MM.1S (cell line): Measurements from ENCODE around the gene BCL11B.

ENCODE experiments used
- DNase-seq: peaks from one replicate; pipeline ENCODE4 v3.0.0-alpha.2; 2015
- H2AFZ ChIP-seq: fragments of 300-600 bp; sonication (generic); 2 replicates; pipeline ENCODE4 v1.6.0; 2016; ENCODE audit warnings: antibody characterized with exemption, low read length
- H3F3A ChIP-seq: fragments of 300-600 bp; sonication (generic); 2 replicates; pipeline ENCODE4 v1.6.1; 2016; ENCODE audit warnings: mild to moderate bottlenecking, antibody characterized with exemption, low read length, moderate library complexity, mixed read lengths; ENCODE audit not compliant: insufficient read depth
- H3K27ac ChIP-seq: fragments of 300-600 bp; sonication (generic); 2 replicates; pipeline ENCODE4 v1.5.1; 2016; ENCODE audit warnings: mild to moderate bottlenecking, low read length
- H3K27me3 ChIP-seq: fragments of 300-600 bp; sonication (generic); replicated peaks from 2 replicates; pipeline ENCODE4 v1.6.0; 2016; ENCODE audit warnings: low read length; ENCODE audit not compliant: insufficient read depth
- H3K36me3 ChIP-seq: fragments of 300-600 bp; sonication (generic); replicated peaks from 2 replicates; pipeline ENCODE4 v1.6.1; 2016; ENCODE audit warnings: mild to moderate bottlenecking, low read length, mixed read lengths; ENCODE audit not compliant: insufficient read depth
- H3K4me1 ChIP-seq: fragments of 300-600 bp; sonication (generic); 2 replicates; pipeline ENCODE4 v1.6.1; 2016; ENCODE audit warnings: low read length, mixed read lengths
- H3K4me2 ChIP-seq: fragments of 300-600 bp; sonication (generic); 2 replicates; pipeline ENCODE4 v1.6.0; 2016; ENCODE audit warnings: low read depth, low read length
- H3K4me3 ChIP-seq: fragments of 300-600 bp; sonication (generic); 2 replicates; pipeline ENCODE4 v1.5.1; 2016; ENCODE audit warnings: low read length, mixed read lengths
- H3K79me2 ChIP-seq: fragments of 300-600 bp; sonication (generic); 2 replicates; pipeline ENCODE4 v1.6.1; 2016; ENCODE audit warnings: mixed run types, low read length, mixed read lengths
- H3K9ac ChIP-seq: fragments of 300-600 bp; sonication (generic); 2 replicates; pipeline ENCODE4 v1.6.1; 2016; ENCODE audit warnings: low read length, mixed read lengths
- H3K9me2 ChIP-seq: fragments of 300-600 bp; sonication (generic); replicated peaks from 2 replicates; pipeline ENCODE4 v1.6.1; 2016; ENCODE audit warnings: mild to moderate bottlenecking, low read length, mixed read lengths; ENCODE audit not compliant: insufficient read depth
- H3K9me3 ChIP-seq: fragments of 300-600 bp; sonication (generic); replicated peaks from 2 replicates; pipeline ENCODE4 v1.6.1; 2016; ENCODE audit warnings: mild to moderate bottlenecking, low read length, mixed read lengths; ENCODE audit not compliant: insufficient read depth
- H4K20me1 ChIP-seq: fragments of 300-600 bp; sonication (generic); 2 replicates; pipeline ENCODE4 v1.6.1; 2016; ENCODE audit warnings: mild to moderate bottlenecking, low read length, moderate library complexity, mixed read lengths; ENCODE audit not compliant: insufficient read depth
- CTCF ChIP-seq: fragments of 300-600 bp; sonication (generic); IDR thresholded peaks from 2 replicates; pipeline ENCODE4 v1.5.1; 2016; ENCODE audit warnings: antibody characterized with exemption, low read length, mixed read lengths
- EZH2 ChIP-seq: fragments of 300-600 bp; sonication (generic); optimal IDR thresholded peaks from 2 replicates; pipeline ENCODE3; 2017; ENCODE audit warnings: low read depth, mild to moderate bottlenecking, antibody characterized with exemption, low read length, mixed read lengths
- EZH2phosphoT487 ChIP-seq: fragments of 300-600 bp; sonication (generic); IDR thresholded peaks from 2 replicates; pipeline ENCODE4 v1.6.1; 2018; ENCODE audit warnings: antibody characterized with exemption, low read length

The BCL11B gene

GRCh38 chr14:99276482-99276881 lies 4.5 kb upstream of the BCL11B start:
- H3K9ac ChIP-seq: no peak overlapping the region
- no peaks in the 10 kb centered on the region for H3K4me1 ChIP-seq
- H3K9me2 ChIP-seq: no peaks in the 10 kb centered on the region
- no peak overlapping the region for H3K4me3 ChIP-seq
- H3K79me2 ChIP-seq: no peaks in the 10 kb centered on the region
- H3K9me3 ChIP-seq: no peaks in the 10 kb centered on the region
- no peak overlapping the region for H3K4me2 ChIP-seq
- no peaks in the 10 kb centered on the region for H4K20me1 ChIP-seq
- no peaks in the 10 kb centered on the region for H3K27me3 ChIP-seq
- no peaks in the 10 kb centered on the region for H3F3A ChIP-seq
- H3K36me3 ChIP-seq: no peaks in the 10 kb centered on the region
- DNase-seq: no peak
- no peak overlapping the region for H3K27ac ChIP-seq
- TF ChIP-seq EZH2 (no peak), CTCF (no peak), EZH2phosphoT487 (no peak)
- H2AFZ ChIP-seq: no peak overlapping the region

- no peaks in the 10 kb centered on the region for H4K20me1 ChIP-seq
- H3K9me2 ChIP-seq: no peaks in the 10 kb centered on the region
- TF ChIP-seq EZH2: no peak
- no peak for TF ChIP-seq CTCF
- no peak for TF ChIP-seq EZH2phosphoT487
- no peaks in the 10 kb centered on the region for H3K79me2 ChIP-seq
- no peaks in the 10 kb centered on the region for H3K9me3 ChIP-seq
- no peak overlapping the region for H3K4me3 ChIP-seq
- no peak overlapping the region for H2AFZ ChIP-seq
- DNase-seq: no peak
- H3K9ac ChIP-seq: no peak overlapping the region
- no peak overlapping the region for H3K27ac ChIP-seq
- no peaks in the 10 kb centered on the region for H3K36me3 ChIP-seq
- H3K4me2 ChIP-seq: no peak overlapping the region
- H3K4me1 ChIP-seq: no peaks in the 10 kb centered on the region
- H3K27me3 ChIP-seq: no peaks in the 10 kb centered on the region
- no peaks in the 10 kb centered on the region for H3F3A ChIP-seq
These were observed 3.2 kb upstream of the BCL11B start for GRCh38 chr14:99275222-99275584.

- DNase-seq: peak; percentile 14
- Histone ChIP-seq H3K4me2 (peak overlapping the region; percentile 37; the same call in 1 of the 2 replicates), H3K9me3 (no peaks in the 10 kb centered on the region), H3K27me3 (no peaks in the 10 kb centered on the region), H3K79me2 (no peaks in the 10 kb centered on the region), H4K20me1 (no peaks in the 10 kb centered on the region), H3F3A (no peaks in the 10 kb centered on the region), H2AFZ (peak overlapping the region; percentile 38; the same call in 1 of the 2 replicates), H3K9me2 (no peaks in the 10 kb centered on the region), H3K4me3 (no peak overlapping the region), H3K9ac (no peak overlapping the region), H3K36me3 (no peaks in the 10 kb centered on the region), H3K27ac (no peak overlapping the region), H3K4me1 (no peaks in the 10 kb centered on the region)
- no peak for TF ChIP-seq EZH2
- peak; percentile 11; the same call in 1 of the 2 replicates for TF ChIP-seq CTCF
- TF ChIP-seq EZH2phosphoT487: no peak
These were observed 2.6 kb upstream of the BCL11B start for GRCh38 chr14:99274346-99275221.
